Stomach (tissue), 19 donors: ENCODE measurements around the gene OR6Q1. TPM values are rescaled to one million over a fixed set of nuclear protein-coding genes. Genes with fewer than 3 reads are reported as not detected.
"Not testable (repeated sequence)": the region's sequence is repeated elsewhere in the genome, so short reads cannot be mapped to it uniquely, and the experiment has no call there.

Experiments
- DNase-seq, 2 donors: peaks; one replicate each; pipeline versions ENCODE4 v3.0.0 to v3.0.0-alpha.2; 2013 to 2019
- H3K27ac ChIP-seq, 5 donors: fragments of 200-600 bp in 4 of 5; sonication (generic) in 4 of 5; one replicate each; pipeline ENCODE4 v1.5.1; 2013 to 2019; ENCODE audit warnings: mild to moderate bottlenecking in 1 of 5, moderate library complexity in 1 of 5
- H3K27me3 ChIP-seq, 3 donors: fragments of 200-600 bp; sonication (generic); one replicate each; pipeline ENCODE4 v1.5.1; 2017 to 2019; ENCODE audit warnings: mixed run types in 1 of 3
- H3K36me3 ChIP-seq, 4 donors: fragments of 200-600 bp; sonication (generic); 1 replicate in 3 of 4; 2 replicates in 1 of 4; pipeline ENCODE4 v1.5.1; 2016 to 2019
- H3K4me1 ChIP-seq, 4 donors: fragments of 200-600 bp; sonication (generic); one replicate each; pipeline ENCODE4 v1.5.1; 2016 to 2019
- H3K4me3 ChIP-seq, 4 donors: fragments of 200-600 bp; sonication (generic) in 3 of 4; one replicate each; pipeline ENCODE4 v1.5.1; 2016 to 2019; ENCODE audit warnings: mild to moderate bottlenecking in 1 of 4
- H3K9me3 ChIP-seq, 4 donors: fragments of 200-600 bp; sonication (generic); one replicate each; pipeline ENCODE4 v1.5.1; 2016 to 2019
- EP300 ChIP-seq: sonication (generic); formaldehyde crosslinking; IDR thresholded peaks from one replicate; pipeline ENCODE4 v1.6.1; 2017; ENCODE audit warnings: antibody characterized with exemption
- POLR2A ChIP-seq, 4 donors: fragments of 450-650 bp; IDR thresholded peaks; one replicate each; pipeline ENCODE4 v1.6.1; 2016; ENCODE audit warnings: antibody characterized with exemption in 4 of 4, control low read depth in 2 of 4, mild to moderate bottlenecking in 1 of 4, moderate library complexity in 1 of 4
- POLR2AphosphoS5 ChIP-seq, 3 donors: sonication (generic); formaldehyde crosslinking; IDR thresholded peaks; one replicate each; pipeline ENCODE4 v1.6.1; 2016; ENCODE audit warnings: antibody characterized with exemption in 3 of 3
- WGBS, 5 donors: extraction: QIAGEN DNeasy Blood & Tissue Kit in 3 of 5; methylation state at CpG; one replicate each; pipeline versions ENCODE4 v1.1.5 to v1.1.7; 2013 to 2018; 5-methylcytosine and 5-hydroxymethylcytosine counted together
- intact Hi-C: fragments of 100-400 bp; cut with DNase I; formaldehyde crosslinking; loops from one replicate; pipeline ENCODE4 v1.15.1; 2023; ENCODE audit warnings: low total_unique reads
- long read RNA-seq, 10 donors: transcript quantifications; one replicate each; lab custom pipeline, GENCODE V29; 2026
- polyA plus RNA-seq, 3 donors: library from polyadenylated mRNA; stranded (reverse); fragments of 200-250 nt; gene quantifications; one replicate each; pipeline ENCODE4 v1.2.3, GENCODE V29; 2013
- total RNA-seq, 5 donors: library from RNA; depleted of rRNA; stranded (reverse); fragments of >200 nt; gene quantifications; one replicate each; pipeline versions ENCODE4 v1.1.0 to v1.2.3, GENCODE V29; 2014 to 2016
- TF ChIP-seq, protein P1 (sequence below), 7 experiments: fragments of 450-650 bp in 4 of 7; fragments of 200-600 bp in 3 of 7; sonication (generic) in 3 of 7; IDR thresholded peaks; one replicate each; pipeline ENCODE4 v1.5.1; 2016 to 2019; ENCODE audit warnings: antibody characterized with exemption in 7 of 7, control low read depth in 2 of 7, mild to moderate bottlenecking in 1 of 7
- donor health status: healthy with polysubstance abuse.
- donor health status: Bipolar disorder and iron deficiency.
- donor health status: healthy.

Gene OR6Q1
- not detected for total RNA-seq
- polyA plus RNA-seq: not detected
- long read RNA-seq, donor 1: 0 reads
- long read RNA-seq, donor 2: 0 reads
- long read RNA-seq, donor 3: 0 reads
- long read RNA-seq, donor 4: 0 reads
- long read RNA-seq, donor 5: 0 reads
- long read RNA-seq, donor 6: 0 reads
- long read RNA-seq, donor 7: 0 reads
- long read RNA-seq, donor 8: 0 reads
- long read RNA-seq, donor 9: 0 reads
- long read RNA-seq, donor 10: 0 reads

GRCh38 chr11:58030653-58031052 lies at the start of gene OR6Q1:
Gene OR6Q1 (plus strand): TSS chr11:58030953. CDS start chr11:58030953, 0 bp downstream.
- TF ChIP-seq POLR2AphosphoS5 (IDR thresholded peaks at IDR 0.05): no peak
- TF ChIP-seq, protein P1, sequence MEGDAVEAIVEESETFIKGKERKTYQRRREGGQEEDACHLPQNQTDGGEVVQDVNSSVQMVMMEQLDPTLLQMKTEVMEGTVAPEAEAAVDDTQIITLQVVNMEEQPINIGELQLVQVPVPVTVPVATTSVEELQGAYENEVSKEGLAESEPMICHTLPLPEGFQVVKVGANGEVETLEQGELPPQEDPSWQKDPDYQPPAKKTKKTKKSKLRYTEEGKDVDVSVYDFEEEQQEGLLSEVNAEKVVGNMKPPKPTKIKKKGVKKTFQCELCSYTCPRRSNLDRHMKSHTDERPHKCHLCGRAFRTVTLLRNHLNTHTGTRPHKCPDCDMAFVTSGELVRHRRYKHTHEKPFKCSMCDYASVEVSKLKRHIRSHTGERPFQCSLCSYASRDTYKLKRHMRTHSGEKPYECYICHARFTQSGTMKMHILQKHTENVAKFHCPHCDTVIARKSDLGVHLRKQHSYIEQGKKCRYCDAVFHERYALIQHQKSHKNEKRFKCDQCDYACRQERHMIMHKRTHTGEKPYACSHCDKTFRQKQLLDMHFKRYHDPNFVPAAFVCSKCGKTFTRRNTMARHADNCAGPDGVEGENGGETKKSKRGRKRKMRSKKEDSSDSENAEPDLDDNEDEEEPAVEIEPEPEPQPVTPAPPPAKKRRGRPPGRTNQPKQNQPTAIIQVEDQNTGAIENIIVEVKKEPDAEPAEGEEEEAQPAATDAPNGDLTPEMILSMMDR (IDR thresholded peaks at IDR 0.05): no peak
- TF ChIP-seq EP300: no peak
- TF ChIP-seq POLR2A (IDR thresholded peaks at IDR 0.05): no peak
- intact Hi-C loops: no loop called here
- Histone ChIP-seq H3K27me3 (no peaks in the 10 kb centered on the region), H3K36me3 (no peaks in the 10 kb centered on the region), H3K9me3 (no peaks in the 10 kb centered on the region), H3K4me3 (no peak within 1 kb of the TSS), H3K27ac (no peak within 1 kb of the TSS), H3K4me1 (peaks cover 5 to 15% (median 10%) of the 10 kb centered on the region in 4 donors)
- no peak for DNase-seq

DNA sequence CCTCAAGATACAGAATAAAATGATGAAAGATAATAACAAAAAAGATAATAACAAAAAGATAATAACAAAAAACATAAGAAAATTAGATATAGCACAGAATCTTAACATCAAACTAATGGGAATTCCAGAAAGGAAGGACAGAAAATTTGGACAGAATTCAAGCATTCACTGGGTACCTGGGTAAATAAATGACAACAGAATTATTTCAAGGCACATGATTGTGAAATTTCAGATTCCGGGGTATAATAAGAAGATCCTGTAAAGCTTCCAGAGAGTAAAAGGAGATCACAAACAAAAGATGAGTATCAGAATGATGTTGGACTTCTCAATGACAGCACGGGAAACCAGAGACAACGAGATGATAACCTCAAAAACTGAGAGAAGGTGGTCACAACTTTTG lies 49.2 kb upstream of the OR6Q1 start:
- no peak overlapping the region for H3K27ac ChIP-seq
- no peaks in the 10 kb centered on the region for H3K9me3 ChIP-seq
- H3K4me3 ChIP-seq: no peak overlapping the region
- no peaks in the 10 kb centered on the region for H3K27me3 ChIP-seq
- no peaks in the 10 kb centered on the region for H3K36me3 ChIP-seq
- no peak for DNase-seq
- TF ChIP-seq, protein P1 (IDR thresholded peaks at IDR 0.05): no peak
- TF ChIP-seq EP300 (no peak), POLR2AphosphoS5 (IDR thresholded peaks at IDR 0.05) (no peak), POLR2A (IDR thresholded peaks at IDR 0.05) (no peak)
- H3K4me1 ChIP-seq: peaks cover 0 to 17% (median 8%) of the 10 kb centered on the region in 4 donors
- intact Hi-C loops: no loop called here
- WGBS, 5 donors: 81 to 92% (median 88%) methylated on average over 3 of the region's 3 CpGs

- no peak overlapping the region for H3K4me3 ChIP-seq
- no peak overlapping the region for H3K27ac ChIP-seq
- no peak for DNase-seq
- intact Hi-C loops: no loop called here
- peaks cover 0 to 3% (median 0%) of the 10 kb centered on the region in 4 donors for H3K9me3 ChIP-seq
- no peak for TF ChIP-seq POLR2AphosphoS5 (IDR thresholded peaks at IDR 0.05)
- TF ChIP-seq, protein P1 (IDR thresholded peaks at IDR 0.05): no peak
- no peak for TF ChIP-seq EP300
- TF ChIP-seq POLR2A (IDR thresholded peaks at IDR 0.05): no peak
- WGBS, 5 donors: 64 to 75% (median 73%) methylated on average over 4 of the region's 4 CpGs
- peaks cover 0 to 16% (median 6%) of the 10 kb centered on the region in 4 donors for H3K4me1 ChIP-seq
- H3K27me3 ChIP-seq: no peaks in the 10 kb centered on the region
- H3K36me3 ChIP-seq: no peaks in the 10 kb centered on the region
Measured at GRCh38 chr11:57982776-57983175, 48.0 kb upstream of the OR6Q1 start.

- Histone ChIP-seq H3K9me3 (peaks cover 0 to 3% (median 0%) of the 10 kb centered on the region in 4 donors), H3K27me3 (no peaks in the 10 kb centered on the region), H3K27ac (no peak overlapping the region), H3K4me1 (peaks cover 0 to 12% (median 3%) of the 10 kb centered on the region in 4 donors), H3K36me3 (no peaks in the 10 kb centered on the region), H3K4me3 (no peak overlapping the region)
- intact Hi-C loops: no loop called here
- TF ChIP-seq, protein P1 (IDR thresholded peaks at IDR 0.05): no peak
- no peak for TF ChIP-seq POLR2A (IDR thresholded peaks at IDR 0.05)
- no peak for TF ChIP-seq POLR2AphosphoS5 (IDR thresholded peaks at IDR 0.05)
- no peak for TF ChIP-seq EP300
- DNase-seq: no peak
- 68 to 79% (median 79%) methylated on average over 3 of the region's 3 CpGs for whole genome bisulfite sequencing, 5 donors
Measured at GRCh38 chr11:57983191-57983590, 47.6 kb upstream of the OR6Q1 start.

DNA sequence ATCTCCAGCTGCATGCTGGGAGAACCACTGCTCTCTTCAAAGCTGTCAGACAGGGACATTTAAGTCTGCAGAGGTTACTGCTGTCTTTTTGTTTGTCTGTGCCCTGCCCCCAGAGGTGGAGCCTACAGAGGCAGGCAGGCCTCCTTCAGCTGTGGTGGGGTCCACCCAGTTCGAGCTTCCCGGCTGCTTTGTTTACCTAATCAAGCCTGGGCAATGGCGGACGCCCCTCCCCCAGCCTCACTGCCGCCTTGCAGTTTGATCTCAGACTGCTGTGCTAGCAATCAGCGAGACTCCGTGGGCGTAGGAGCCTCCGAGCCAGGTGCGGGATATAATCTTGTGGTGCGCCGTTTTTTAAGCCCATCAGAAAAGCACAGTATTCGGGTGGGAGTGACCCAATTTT lies 31.2 kb upstream of the OR6Q1 start:
- intact Hi-C loops, H3K27me3 ChIP-seq, H3K4me3 ChIP-seq, H3K4me1 ChIP-seq, H3K27ac ChIP-seq, H3K36me3 ChIP-seq, DNase-seq, H3K9me3 ChIP-seq: not testable (repeated sequence)
- 26 to 69% (median 62%) methylated on average over 7 to 13 of the region's 13 CpGs for WGBS, 5 donors

GRCh38 chr11:58000021-58000420 lies 30.7 kb upstream of the OR6Q1 start:
- H3K9me3 ChIP-seq, H3K27me3 ChIP-seq, intact Hi-C loops, H3K4me3 ChIP-seq, H3K27ac ChIP-seq, H3K4me1 ChIP-seq, DNase-seq, H3K36me3 ChIP-seq: not testable (repeated sequence)
- WGBS, 5 donors: 86 to 95% (median 93%) methylated on average over 7 to 10 of the region's 10 CpGs
